ENCODE results near the gene THAP6.

The THAP6 gene

DNA sequence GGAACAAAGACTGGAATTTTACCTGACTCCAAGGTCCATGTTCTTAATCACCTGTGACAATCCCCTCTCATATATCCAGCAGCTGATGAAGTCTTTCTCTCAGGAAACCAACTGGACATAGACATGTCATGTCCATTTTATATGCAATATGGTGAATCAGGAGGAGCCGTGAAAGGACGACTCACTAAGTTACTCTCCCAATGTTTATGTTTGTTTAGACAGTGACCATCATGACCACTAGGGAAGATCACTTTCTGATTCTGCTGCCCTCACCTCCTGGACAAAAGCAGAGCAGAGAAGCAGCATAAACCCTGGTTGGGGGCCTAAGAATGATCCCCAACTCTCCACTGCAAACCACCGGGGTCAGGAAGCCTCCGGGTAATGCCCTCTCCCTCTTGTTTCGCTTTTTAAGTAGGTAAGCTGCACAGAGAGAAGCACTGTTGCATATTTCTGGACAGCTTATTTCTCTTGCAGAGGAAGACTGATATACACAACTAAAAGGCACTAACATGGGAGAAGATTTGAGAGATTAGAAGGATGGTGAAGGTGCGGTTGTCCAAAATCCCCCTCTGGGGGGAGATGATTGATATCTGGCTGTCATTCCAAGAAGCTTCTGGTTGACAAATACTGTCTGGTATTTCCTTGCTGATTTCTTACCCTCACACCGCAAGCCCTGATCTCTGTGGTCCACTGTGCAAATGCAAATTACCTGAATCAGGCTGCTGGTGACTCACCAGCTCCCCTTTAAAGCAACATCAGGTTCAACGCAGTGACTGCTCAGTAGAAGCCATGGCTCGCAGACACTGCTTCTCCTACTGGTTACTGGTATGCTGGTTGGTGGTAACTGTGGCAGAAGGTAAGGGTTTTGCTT, 41.3 kb downstream of the THAP6 start, which contains the start of gene ODAPH:
Gene ODAPH, plus strand, starts transcription at position 773 of the 871 bp plus-strand sequence. Its CDS starts 17 bp downstream, at position 790.
- H3K9me3 ChIP-seq (ENCODE audit: control insufficient read depth, low read length) = no peaks in the 10 kb centered on the region
- H3K9ac ChIP-seq (ENCODE audit: low read length) = no peak within 1 kb of the TSS
- H3K27me3 ChIP-seq (ENCODE audit: control insufficient read depth, insufficient read depth, low read length) = no peaks in the 10 kb centered on the region
- no peaks in the 10 kb centered on the region for H3K36me3 ChIP-seq (ENCODE audit: control insufficient read depth, insufficient read depth, low read length)
- no peak within 1 kb of the TSS for H3K4me3 ChIP-seq (ENCODE audit: low read length)
- H3K4me1 ChIP-seq (ENCODE audit: control insufficient read depth, insufficient read depth, low read length) = no peaks in the 10 kb centered on the region

DNA sequence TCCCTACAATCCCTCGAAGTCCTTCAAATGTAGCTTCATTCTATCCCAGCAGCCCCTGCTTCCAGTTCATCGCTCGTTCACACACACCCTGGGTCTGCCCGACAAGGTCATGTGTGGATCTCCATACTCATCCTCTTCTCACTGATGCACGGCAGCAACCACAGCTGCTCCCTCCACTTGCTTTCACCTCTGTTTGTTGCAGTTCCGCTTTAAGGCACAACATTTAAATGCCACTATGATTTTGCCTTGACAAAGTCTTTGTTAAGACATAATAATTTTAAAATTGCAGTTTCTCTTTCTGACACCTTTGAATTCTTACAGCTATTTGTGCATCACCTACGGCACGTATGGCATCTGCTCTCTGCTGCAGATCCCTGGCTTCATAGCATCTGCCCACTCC, 43.4 kb downstream of the THAP6 start:
- Histone ChIP-seq H3K27me3 (ENCODE audit: control insufficient read depth, insufficient read depth, low read length) (no peaks in the 10 kb centered on the region), H3K4me1 (ENCODE audit: control insufficient read depth, insufficient read depth, low read length) (no peaks in the 10 kb centered on the region), H3K9me3 (ENCODE audit: control insufficient read depth, low read length) (no peaks in the 10 kb centered on the region), H3K9ac (ENCODE audit: low read length) (no peak overlapping the region), H3K4me3 (ENCODE audit: low read length) (no peak overlapping the region), H3K36me3 (ENCODE audit: control insufficient read depth, insufficient read depth, low read length) (no peaks in the 10 kb centered on the region)

DNA sequence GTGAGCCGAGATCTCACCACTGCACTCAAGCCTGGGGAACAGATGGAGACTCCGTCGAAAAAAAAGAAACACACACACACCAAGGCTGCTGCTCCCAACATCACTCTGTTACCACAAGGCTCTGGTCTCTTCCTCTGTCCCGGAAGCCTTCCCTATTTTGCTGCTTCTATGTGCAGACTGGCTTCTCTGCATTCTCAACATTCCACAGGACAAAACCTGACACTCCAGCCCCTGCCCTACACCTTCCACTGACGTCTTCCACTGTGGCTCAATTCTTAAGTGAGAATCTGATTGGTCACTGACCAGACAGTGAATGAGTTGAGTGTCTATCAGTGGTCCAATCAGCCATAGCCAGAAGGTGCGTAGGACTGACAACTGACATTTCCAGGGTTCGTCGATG, 47.5 kb downstream of the THAP6 start:
- Histone ChIP-seq H3K4me1 (ENCODE audit: control insufficient read depth, insufficient read depth, low read length) (no peaks in the 10 kb centered on the region), H3K36me3 (ENCODE audit: control insufficient read depth, insufficient read depth, low read length) (no peaks in the 10 kb centered on the region), H3K27me3 (ENCODE audit: control insufficient read depth, insufficient read depth, low read length) (no peaks in the 10 kb centered on the region), H3K9me3 (ENCODE audit: control insufficient read depth, low read length) (no peaks in the 10 kb centered on the region), H3K9ac (ENCODE audit: low read length) (no peak overlapping the region), H3K4me3 (ENCODE audit: low read length) (no peak overlapping the region)

DNA sequence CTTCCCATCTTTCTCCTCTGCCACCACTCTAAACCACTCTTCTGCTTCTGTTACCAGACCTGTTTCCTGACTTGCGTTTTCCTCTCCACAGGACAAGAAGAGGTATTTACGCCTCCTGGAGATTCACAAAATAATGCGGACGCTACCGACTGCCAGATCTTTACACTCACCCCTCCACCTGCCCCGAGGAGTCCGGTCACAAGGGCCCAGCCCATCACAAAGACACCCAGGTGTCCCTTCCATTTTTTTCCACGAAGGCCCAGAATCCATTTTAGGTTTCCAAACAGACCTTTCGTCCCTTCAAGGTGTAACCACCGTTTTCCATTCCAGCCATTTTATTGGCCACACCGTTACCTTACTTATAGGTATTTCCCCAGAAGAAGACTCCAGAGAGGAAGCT, 49.8 kb downstream of the THAP6 start:
- no peaks in the 10 kb centered on the region for H3K9me3 ChIP-seq (ENCODE audit: control insufficient read depth, low read length)
- no peaks in the 10 kb centered on the region for H3K4me1 ChIP-seq (ENCODE audit: control insufficient read depth, insufficient read depth, low read length)
- no peak overlapping the region for H3K4me3 ChIP-seq (ENCODE audit: low read length)
- H3K36me3 ChIP-seq (ENCODE audit: control insufficient read depth, insufficient read depth, low read length) = no peaks in the 10 kb centered on the region
- H3K27me3 ChIP-seq (ENCODE audit: control insufficient read depth, insufficient read depth, low read length) = no peaks in the 10 kb centered on the region
- H3K9ac ChIP-seq (ENCODE audit: low read length) = no peak overlapping the region

DNA sequence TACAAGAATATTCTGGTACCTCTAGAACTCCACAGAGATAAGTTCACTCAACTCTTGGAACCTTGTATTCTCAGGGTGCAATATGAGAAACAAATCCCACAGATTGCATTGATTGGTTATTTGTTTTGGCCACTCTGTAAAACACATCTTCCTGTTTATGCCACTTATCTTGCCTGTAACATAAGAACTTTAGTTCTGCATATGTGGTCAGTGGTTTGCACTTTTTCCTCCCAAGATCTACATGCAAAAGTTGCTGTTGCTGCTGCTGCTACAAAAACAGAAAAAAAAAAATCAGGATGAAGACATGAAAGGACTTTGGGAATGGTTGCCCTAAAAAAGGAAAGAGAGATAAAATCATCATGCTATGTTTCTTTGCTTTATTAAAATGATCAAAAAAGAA, 51.2 kb downstream of the THAP6 start:
- no peak overlapping the region for H3K9ac ChIP-seq (ENCODE audit: low read length)
- H3K27me3 ChIP-seq (ENCODE audit: control insufficient read depth, insufficient read depth, low read length) = no peaks in the 10 kb centered on the region
- no peaks in the 10 kb centered on the region for H3K4me1 ChIP-seq (ENCODE audit: control insufficient read depth, insufficient read depth, low read length)
- no peaks in the 10 kb centered on the region for H3K36me3 ChIP-seq (ENCODE audit: control insufficient read depth, insufficient read depth, low read length)
- no peak overlapping the region for H3K4me3 ChIP-seq (ENCODE audit: low read length)
- H3K9me3 ChIP-seq (ENCODE audit: control insufficient read depth, low read length) = no peaks in the 10 kb centered on the region

DNA sequence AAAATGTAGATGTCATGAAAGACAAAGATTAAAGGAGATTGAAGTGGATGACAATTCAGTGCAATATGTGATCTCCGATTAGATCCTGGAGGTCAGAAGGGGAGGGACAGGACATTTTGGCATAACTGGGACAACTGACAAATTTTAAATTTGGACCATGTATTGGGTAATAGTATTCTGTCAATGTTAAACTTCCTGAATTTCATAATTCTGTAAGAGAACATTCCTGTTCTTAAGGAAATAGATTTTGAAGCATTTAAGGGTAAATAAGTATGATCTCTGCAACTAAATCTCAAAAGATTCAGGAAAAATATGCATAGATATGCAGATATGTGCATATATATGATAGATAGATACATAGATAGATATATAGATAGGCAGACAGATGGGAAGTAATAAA, 52.6 kb downstream of the THAP6 start:
- H3K4me3 ChIP-seq (ENCODE audit: low read length) = no peak overlapping the region
- no peaks in the 10 kb centered on the region for H3K27me3 ChIP-seq (ENCODE audit: control insufficient read depth, insufficient read depth, low read length)
- no peak overlapping the region for H3K9ac ChIP-seq (ENCODE audit: low read length)

DNA sequence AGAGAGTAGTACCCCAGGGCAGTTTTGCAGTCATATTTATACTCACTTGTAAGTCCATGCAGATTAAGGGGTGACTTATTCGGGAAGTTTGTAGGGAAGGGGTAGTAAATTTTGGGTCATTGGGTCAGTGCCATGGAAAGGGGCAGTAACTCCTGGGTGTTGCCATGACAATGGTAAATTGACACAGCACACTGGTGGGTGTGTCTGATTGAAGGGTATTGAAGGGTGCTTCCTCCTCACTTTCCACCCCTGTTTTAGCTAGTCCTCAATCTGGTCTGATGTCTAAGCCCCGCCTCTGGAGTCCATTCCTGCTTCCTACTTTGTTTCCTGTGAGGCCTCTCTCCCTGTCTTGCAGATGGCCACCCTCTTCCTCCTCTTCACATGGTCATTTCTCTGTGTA, 53.5 kb downstream of the THAP6 start:
- H3K4me3 ChIP-seq (ENCODE audit: low read length) = no peak overlapping the region
- no peaks in the 10 kb centered on the region for H3K36me3 ChIP-seq (ENCODE audit: control insufficient read depth, insufficient read depth, low read length)
- H3K4me1 ChIP-seq (ENCODE audit: control insufficient read depth, insufficient read depth, low read length) = no peaks in the 10 kb centered on the region
- H3K9me3 ChIP-seq (ENCODE audit: control insufficient read depth, low read length) = no peaks in the 10 kb centered on the region
- no peaks in the 10 kb centered on the region for H3K27me3 ChIP-seq (ENCODE audit: control insufficient read depth, insufficient read depth, low read length)
- H3K9ac ChIP-seq (ENCODE audit: low read length) = no peak overlapping the region

More for the DNA sequence above, 52.6 kb downstream of the THAP6 start:
- H3K36me3 ChIP-seq (ENCODE audit: control insufficient read depth, insufficient read depth, low read length) = no peaks in the 10 kb centered on the region
- H3K9me3 ChIP-seq (ENCODE audit: control insufficient read depth, low read length) = no peaks in the 10 kb centered on the region
- H3K4me1 ChIP-seq (ENCODE audit: control insufficient read depth, insufficient read depth, low read length) = no peaks in the 10 kb centered on the region
